Ishikawa (cell line): ENCODE data around the gene FOXA2.

ENCODE experiments used
- CEBPB ChIP-seq: IDR thresholded peaks from 2 replicates; pipeline ENCODE4 v1.6.1; 2012
- CREB1 ChIP-seq: IDR thresholded peaks from 2 replicates; pipeline ENCODE4 v1.6.1; 2012; ENCODE audit warnings: low read depth
- EGR1 ChIP-seq: IDR thresholded peaks from 2 replicates; pipeline ENCODE4 v1.6.1; 2012
- EP300 ChIP-seq: IDR thresholded peaks from 2 replicates; pipeline ENCODE4 v1.6.1; 2012; ENCODE audit warnings: borderline replicate concordance
- FOXM1 ChIP-seq: IDR thresholded peaks from 2 replicates; pipeline ENCODE4 v1.6.1; 2012; ENCODE audit warnings: low read depth, borderline replicate concordance
- NFIC ChIP-seq: IDR thresholded peaks from 2 replicates; pipeline ENCODE4 v1.6.1; 2012
- RAD21 ChIP-seq: IDR thresholded peaks from 2 replicates; pipeline ENCODE4 v1.6.1; 2012; ENCODE audit warnings: low read depth
- REST ChIP-seq: IDR thresholded peaks from 2 replicates; pipeline ENCODE4 v1.6.1; 2012; ENCODE audit warnings: low read depth, mild to moderate bottlenecking
- TAF1 ChIP-seq: IDR thresholded peaks from 2 replicates; pipeline ENCODE4 v1.6.1; 2012; ENCODE audit warnings: low read depth, mild to moderate bottlenecking
- TCF12 ChIP-seq: IDR thresholded peaks from 2 replicates; pipeline ENCODE4 v1.6.1; 2012; ENCODE audit warnings: low read depth
- TEAD4 ChIP-seq: IDR thresholded peaks from 2 replicates; pipeline ENCODE4 v1.6.1; 2012
- USF1 ChIP-seq: IDR thresholded peaks from 2 replicates; pipeline ENCODE4 v1.6.1; 2012
- YY1 ChIP-seq: IDR thresholded peaks from 2 replicates; pipeline ENCODE4 v1.6.1; 2012; ENCODE audit warnings: low read depth
- ZBTB7A ChIP-seq: IDR thresholded peaks from 2 replicates; pipeline ENCODE4 v1.6.1; 2012; ENCODE audit warnings: low read depth
- TF ChIP-seq, protein P1 (sequence below): IDR thresholded peaks from 2 replicates; pipeline ENCODE4 v1.6.1; 2012

Gene FOXA2

GRCh38 chr20:22572023-22572422 lies 12.3 kb downstream of the FOXA2 start:
- TF ChIP-seq CEBPB (no peak), NFIC (no peak), EP300 (no peak)
- TF ChIP-seq, protein P1, sequence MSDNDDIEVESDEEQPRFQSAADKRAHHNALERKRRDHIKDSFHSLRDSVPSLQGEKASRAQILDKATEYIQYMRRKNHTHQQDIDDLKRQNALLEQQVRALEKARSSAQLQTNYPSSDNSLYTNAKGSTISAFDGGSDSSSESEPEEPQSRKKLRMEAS, result no peak

DNA sequence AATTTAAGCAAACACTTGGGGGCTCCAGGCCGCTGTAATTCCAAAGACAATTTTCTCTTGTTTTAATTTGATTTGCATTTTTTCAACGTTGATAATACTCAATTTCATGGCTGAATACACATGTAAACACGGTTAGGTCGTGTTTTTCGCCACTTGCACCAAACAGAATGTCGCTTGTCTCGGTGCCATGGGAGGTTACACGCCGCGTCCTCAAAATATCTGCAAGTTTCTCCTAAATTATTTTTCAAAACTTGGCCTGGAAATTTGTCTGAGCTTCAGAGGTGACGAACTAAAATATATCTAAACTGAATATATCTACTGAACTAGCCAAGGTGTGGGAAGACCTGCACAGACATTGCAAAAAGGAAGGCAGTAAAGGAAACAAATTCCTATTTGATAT lies 15.0 kb downstream of the FOXA2 start:
- TF ChIP-seq ZBTB7A, result no peak
- TF ChIP-seq REST, result no peak
- no peak for TF ChIP-seq YY1

- TF ChIP-seq RAD21 (no peak), EP300 (no peak), TCF12 (no peak), TEAD4 (no peak), TAF1 (no peak), USF1 (no peak), EGR1 (no peak), FOXM1 (no peak), ZBTB7A (no peak), YY1 (no peak), NFIC (no peak)
- TF ChIP-seq, protein P1, result no peak
Measured at GRCh38 chr20:22568872-22569344, 15.5 kb downstream of the FOXA2 start.

- TF ChIP-seq TEAD4 (no peak), TCF12 (no peak), TAF1 (no peak)
Measured at GRCh38 chr20:22567944-22568871, 16.2 kb downstream of the FOXA2 start.

DNA sequence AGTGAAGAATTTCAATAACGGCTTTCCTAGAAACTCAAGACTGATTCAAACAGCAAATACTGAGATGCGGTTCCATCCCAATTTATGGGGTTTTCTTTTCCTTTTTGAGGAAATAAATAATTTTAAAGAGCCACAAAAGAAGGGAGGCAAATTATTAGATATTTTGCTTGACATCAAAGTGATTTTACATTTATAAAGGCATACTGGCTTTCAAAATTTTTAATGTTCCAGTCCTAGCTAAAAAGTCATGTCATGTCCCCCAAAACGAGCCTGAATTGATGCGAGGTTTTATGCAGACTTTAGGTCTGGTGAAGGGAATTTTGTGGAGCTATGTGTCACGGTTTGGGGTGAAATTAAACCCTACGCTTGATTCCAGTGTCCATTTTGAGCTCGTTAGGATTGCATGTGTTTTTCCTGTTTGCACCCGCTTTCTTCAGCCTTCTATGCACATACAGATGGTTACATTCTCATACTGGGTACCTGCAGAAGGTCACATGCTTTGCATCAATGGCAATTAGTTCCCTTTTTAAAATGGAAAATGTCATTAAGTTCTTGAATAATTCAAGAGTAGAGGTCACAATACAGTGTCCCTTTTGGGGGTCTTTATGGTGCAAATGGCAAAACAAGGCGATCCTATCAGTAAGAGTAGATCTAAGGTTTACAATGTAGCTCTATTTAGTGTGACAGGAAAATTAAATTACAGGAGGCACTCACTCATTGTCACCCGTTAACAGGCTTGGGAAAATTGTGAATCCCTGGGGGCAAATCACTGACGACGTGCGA lies 17.3 kb downstream of the FOXA2 start:
- TF ChIP-seq RAD21 (no peak), REST (no peak), ZBTB7A (no peak), FOXM1 (no peak), YY1 (no peak), USF1 (no peak), CEBPB (no peak), NFIC (no peak), TAF1 (no peak), TCF12 (no peak), TEAD4 (no peak), CREB1 (no peak), EGR1 (no peak), EP300 (no peak)
- TF ChIP-seq, protein P1, result no peak
